NCI-H1436 treated with DMSO at 0.1 percent for 48 hours (cell line): ENCODE data around the gene TXN2.
A peak's percentile ranks its signal among the peaks of the same experiment; 100 is the strongest.
"Not testable (repeated sequence)": the region's sequence is repeated elsewhere in the genome, so short reads cannot be mapped to it uniquely, and the experiment has no call there.

Source experiments
- DNase-seq: peaks from one replicate; lab custom pipeline; 2025; lab: John Stamatoyannopoulos, UW

The TXN2 gene

DNA sequence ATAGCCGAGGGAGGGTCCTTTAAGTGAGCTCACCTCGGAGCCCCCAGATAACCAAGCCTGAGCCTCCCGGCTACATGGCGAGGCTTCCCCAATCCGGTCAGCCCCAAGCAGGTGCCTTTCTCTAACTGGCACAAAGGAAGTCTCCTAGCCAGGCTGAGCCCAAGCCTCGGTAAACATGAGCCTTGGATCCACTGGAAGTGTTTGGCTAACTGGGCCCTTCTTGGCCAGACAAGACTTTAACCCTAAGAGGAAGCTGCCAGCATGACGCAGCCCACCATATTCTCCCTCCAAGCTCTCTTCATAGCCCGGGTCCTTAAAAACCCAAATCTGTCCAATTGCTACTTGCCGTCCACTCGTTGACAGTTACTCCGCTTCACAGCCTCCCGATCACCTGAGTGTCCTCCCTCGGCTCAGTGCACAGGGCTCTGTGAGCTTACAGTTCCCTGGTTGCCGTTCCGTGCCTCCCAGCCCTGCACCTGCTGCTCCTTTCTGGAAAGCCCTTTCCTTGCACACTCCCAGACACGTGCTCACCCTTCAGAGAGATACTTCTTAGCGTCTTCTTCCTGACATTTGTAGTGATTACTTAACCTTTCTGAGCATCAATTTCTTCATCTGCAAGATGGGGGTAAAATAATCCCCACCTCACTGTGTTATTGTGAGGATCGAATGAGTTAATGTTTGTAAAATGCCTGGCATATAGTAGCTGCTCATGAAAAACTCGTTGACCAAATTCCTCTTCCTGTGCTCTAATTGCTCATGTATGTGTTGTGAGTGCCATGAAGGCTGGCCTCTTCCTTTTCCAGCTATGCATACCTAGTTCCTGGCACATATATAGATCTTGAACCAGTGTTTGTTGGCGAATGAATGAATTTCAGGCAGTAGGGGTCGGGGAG, 25.6 kb downstream of the TXN2 start:
- no peak for DNase-seq

DNA sequence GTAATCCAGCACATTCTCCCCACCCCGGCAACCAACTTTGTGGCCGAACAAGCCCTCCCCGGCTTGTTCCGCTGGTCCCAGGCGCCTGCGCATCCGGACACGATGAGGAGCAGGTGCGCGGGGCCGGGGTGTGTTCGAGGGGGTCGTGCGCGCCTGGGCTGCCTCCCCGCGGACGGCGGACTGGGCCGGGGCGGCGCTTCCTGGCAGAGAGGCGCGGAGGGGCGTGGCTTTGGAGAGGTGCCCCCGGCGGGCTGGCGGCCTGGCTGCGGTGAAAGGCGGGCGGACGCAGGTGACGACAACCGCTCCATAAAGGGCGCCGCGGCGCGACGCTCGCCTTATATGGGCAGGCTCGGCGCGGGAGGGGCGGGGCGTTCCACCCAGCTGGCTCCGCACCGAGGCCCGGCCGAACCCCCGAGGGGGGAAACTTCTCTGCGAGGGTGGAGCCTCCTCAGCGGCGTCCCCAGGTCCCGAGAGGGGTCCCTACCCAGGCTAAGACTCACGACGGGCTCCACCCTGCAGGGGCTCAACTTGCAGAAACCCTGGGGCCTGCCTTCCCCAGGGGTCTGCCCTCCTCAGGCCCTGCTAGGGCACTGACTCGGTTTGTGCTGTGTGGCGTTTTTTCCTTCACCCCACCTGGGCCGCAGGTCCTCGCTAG, 26.4 kb downstream of the TXN2 start:
- DNase-seq: peak; percentile 79

DNA sequence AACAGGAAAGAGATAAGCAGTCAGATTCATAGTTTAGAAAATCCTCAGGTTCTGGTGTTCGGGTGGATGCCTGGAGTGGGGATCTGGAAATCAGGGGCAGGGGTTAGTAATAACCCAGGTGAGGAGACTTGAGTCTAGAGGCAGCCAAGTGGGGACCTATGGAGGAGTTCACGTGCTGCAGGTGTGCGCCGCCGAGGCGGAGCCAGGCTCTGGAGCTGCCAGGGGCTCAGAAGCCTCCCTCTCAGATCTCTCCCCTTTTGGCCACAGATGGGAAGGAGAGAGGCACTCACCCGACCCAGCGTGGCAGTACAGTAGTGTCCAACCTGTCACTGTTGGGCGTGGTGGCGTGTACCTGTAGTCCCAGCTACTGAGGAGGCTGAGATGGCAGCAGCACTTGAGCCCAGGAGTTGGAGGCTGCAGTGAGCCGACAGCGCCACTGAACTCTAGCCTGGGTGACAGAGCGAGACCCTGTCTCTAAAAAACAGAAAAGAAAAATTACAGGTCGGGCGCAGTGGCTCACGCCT, 27.5 kb downstream of the TXN2 start:
- DNase-seq: no peak

DNA sequence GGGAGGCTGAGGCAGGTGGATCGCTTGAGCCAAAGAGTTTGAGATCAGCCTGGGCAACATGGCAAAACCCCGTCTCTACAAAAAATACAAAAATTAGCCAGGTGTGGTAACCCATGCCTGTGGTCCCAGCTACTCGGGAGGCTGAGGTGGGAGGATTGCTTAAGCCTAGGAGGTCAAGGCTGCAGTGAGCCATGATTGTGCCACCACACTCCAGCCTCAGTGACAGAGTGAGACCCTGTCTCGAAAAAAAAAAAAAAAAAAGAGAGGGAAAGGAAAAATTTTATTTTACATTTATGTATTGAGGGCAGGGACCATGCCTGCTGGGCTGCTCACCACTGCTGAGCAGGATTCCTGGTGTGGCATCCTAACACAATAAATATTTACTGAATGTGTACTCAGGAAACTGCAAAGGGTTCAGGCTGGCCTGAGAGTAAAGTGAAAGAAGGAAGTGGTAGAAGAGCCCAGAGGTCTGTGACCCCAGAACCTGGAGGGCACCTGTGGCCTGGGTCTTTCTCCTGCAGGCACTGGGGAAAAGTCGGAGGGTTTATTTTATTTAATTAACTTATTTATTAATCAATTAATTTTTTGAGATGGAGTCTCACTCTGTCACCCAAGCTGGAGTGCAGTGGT, 28.3 kb downstream of the TXN2 start:
- DNase-seq: not testable (repeated sequence)

DNA sequence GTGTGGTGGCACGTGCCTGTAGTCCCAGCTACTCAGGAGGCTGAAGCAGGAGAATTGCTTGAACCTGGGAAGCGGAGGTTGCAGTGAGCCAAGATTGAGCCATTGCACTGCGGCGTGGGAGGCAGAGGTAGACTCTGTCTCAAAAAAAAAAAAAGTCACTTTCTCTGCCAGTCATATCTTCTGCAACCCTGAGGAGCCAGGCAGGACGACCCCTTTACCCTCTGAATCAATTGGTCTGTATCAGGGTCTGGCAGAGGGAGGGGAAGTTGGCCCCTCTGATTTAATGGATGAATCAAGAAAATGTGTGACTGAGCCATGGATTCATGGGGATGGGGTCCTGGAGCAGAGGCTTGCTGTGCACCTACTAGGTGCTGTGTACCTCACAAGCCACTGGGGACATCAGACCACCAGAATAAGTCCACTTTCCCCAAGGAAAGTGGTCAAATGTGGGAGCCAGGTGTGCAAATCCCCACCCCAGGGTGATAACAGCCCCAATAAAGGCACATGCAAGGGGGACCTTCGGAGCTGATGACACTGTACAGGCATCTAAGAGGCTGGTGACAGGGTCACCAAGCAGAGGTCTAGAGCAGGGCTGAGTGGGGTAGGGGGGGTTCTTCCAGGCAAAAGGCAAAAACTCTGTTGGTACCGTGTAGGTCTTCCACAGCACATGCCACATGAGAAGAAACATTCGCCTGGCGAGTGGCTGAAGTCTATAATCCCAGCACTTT, 29.0 kb downstream of the TXN2 start:
- no peak for DNase-seq

DNA sequence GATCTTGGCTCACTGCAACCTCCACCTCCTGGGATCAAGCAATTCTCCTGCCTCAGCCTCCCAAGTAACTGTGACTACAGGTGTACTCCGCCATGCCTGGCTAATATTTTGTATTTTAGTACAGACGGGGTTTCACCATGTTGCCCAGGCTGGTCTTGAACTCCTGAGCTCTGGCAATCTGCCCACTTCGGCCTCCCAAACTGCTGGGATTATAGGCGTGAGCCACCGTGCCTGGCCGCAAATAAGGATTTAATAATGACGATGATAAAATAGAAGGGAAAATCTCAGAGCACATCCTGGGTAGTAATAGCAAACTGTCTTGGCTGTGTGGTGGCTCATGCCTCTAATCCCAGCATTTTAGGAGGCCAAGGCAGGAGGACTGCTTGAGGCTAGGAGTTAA, 30.5 kb downstream of the TXN2 start:
- not testable (repeated sequence) for DNase-seq

DNA sequence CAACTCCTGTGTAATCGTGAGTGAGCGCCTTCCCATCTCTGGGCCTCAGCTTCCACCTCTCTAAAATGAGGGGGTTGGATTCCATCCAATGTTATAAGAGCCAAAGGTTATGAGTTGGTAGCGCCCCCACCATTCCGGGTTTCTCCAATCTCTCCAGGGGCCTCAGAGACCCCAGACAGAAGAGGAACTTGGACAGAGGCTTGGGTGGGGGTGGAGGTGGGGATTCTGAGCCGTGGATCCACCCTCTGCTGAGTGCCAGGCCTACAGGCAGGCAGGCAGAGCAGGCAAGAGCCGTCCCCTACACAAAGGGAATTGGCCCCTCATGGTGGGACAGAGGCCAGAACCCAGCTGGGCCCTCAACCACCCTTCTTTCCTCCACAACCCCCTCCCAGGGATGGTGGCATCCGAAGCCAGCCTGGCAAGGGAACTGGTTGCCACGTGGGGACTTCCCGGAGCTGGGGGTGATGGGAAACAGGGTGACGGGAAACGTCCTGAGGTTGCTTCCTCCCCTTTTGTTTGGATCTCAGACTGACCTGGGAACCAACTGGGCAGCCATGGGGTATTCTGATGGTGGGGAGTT, 31.8 kb downstream of the TXN2 start:
- DNase-seq: no peak

DNA sequence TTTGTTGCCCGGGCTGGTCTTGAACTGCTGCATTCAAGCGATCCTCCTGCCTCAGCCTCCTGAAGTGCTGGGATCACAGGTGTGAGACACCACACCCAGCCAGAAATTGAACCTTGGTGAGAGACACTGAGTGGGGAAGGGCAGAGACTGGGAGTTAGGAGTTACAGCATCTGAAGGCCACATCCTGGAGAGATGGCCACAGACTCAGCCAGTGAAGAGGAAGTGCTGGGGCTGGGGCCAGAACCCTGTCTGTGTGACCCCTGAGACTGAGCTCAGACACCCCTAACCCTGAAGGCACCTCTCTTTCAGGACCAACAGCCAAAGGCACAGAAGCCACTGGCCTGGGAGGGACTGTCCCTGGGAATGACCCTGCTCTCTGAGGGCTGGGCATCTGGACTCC, 33.8 kb downstream of the TXN2 start:
- no peak for DNase-seq

DNA sequence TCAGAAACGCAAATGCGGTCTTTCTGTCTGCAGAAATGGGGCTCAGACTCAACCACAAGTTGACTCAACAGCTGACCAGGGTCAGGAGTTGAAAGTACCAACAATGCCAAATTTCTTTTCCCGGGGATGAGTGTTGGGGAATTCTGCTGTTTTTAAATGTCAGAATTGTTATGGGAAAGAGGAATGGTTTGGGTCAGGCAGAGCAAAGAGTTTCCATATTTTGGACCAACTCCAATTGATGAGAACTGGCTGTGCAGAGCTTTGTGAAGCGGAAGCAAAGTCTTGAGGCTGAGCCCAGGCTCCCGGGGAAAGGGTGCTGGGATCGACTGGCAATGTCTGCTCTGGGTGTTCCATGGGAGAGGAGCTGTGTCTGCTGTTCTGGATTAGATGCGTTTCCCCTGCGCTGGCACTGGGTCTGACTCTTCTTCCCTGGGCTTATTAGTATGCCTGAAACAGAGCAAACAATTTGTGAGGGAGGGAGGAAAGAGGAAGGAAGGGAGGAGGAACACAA, 36.2 kb downstream of the TXN2 start:
- no peak for DNase-seq

DNA sequence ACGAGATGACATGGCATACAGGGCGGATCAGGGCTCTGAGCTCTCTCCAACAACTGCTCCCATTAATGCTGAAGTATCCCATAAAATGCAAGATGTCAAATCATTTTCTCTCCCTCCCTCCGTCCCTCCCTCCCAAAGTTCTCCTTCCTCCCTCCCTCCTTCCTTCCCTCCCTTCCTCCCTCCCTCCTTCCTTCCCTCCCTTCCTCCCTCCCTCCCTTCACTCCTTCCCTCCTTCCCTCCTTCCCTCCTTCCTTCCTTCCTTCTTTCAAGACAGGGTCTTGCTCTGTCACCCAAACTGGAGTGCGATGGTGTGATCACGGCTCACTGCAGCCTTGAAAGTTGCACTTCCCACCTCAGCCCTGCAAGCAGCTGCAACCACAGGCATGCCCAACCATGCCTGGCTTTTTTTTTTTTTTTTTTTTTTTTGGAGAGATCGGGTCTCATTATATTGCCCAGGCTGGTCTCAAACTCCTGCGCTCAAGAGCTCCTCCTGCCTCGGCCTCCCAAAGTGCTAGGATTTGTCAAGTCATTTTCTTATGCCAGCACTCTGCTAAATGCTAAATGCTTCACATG, 38.2 kb downstream of the TXN2 start:
- no peak for DNase-seq

DNA sequence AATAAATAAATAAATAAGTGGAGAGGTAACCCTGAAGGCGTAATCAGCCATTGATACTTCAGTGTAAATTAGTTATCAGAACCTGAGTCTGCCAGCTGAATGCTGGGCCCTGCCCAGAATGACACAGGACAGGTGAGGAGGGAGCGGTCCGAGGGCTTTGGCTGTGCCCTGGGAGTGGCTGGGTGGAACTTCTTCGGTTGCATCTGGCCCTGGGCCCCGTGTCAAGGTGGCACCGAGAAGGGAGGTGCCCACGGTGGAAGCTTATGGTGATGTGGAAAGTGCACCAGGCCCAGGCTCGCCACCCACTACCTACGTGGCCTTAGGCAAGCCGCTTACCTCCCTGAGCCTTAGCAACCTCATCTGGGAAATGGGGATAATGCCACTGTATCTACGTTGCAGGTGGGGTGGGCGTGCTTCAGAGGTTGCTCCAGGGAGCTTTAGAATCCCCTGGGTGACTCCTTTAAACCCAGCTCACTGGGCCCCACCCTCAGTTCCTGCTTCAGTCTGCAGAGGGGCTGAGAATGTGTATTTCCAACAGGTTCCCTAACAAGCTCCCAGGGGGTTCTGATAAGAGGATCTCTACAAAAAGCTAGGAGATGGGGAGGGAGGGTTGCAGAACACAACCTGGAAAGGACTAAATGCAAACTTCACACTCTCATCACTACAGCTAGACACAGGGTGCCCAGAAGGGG, 38.8 kb downstream of the TXN2 start:
- peak; percentile 52 for DNase-seq

DNA sequence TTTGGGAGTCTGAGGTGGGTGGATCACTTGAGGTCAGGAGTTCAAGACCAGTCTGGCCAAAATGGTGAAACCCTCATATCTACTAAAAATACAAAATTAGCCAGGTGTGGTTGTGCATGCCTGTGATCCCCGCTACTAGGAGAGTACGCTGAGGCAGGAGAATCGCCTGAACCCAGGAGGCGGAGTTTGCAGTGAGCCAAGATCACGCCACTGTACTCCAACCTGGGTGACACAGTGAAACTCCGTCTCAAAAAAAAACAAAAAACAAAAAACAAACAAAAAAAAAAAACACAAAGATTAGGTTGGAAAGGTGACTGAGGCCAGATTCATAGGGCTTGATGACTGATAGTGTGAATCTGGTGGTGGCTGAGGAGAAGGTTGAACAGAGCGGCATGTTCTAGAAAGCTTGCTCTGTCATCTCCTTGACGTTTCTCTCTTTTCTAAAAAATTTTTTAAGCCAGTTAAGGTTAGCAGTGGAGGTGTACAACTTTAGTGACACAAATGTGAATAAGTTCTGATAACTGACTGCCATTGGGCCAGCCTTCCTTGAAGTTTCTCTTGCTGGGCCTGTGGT, 40.9 kb downstream of the TXN2 start:
- DNase-seq: no peak

DNA sequence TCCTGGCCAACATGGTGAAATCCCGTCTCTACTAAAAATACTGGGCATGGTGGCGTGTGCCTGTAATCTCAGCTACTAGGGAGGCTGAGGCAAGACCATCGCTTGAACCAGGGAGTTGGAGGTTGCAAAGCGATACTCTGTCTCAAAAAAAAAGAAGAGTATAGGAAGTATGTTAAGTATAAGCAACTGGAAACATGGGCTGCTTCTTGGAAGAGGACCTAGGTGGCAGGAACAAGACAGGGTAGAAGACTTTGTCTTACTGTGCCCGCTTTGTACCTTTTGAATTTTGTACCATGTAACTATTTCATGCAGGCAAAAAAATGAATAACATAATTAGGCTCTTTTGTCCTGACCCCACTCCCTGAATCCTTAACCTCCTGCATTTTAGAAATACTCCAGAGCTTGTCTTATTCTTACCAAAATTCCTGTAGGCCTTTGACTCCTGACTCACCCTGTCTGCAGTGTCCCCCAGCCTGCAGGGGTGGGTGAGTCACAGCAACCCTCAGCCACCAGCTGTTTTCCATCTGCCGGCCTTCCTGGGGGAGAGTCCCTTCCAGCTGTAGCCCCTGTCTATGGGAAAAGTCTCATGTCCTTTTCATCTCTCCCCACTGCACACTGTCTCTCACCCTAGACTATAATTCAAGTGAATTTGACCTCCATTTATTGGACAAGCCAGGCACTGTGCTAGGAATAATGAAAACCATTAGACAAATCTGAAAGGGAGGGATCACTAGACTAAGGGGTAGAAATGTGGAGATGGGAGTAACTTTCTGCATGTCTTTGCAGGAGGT, 41.8 kb downstream of the TXN2 start:
- no peak for DNase-seq

DNA sequence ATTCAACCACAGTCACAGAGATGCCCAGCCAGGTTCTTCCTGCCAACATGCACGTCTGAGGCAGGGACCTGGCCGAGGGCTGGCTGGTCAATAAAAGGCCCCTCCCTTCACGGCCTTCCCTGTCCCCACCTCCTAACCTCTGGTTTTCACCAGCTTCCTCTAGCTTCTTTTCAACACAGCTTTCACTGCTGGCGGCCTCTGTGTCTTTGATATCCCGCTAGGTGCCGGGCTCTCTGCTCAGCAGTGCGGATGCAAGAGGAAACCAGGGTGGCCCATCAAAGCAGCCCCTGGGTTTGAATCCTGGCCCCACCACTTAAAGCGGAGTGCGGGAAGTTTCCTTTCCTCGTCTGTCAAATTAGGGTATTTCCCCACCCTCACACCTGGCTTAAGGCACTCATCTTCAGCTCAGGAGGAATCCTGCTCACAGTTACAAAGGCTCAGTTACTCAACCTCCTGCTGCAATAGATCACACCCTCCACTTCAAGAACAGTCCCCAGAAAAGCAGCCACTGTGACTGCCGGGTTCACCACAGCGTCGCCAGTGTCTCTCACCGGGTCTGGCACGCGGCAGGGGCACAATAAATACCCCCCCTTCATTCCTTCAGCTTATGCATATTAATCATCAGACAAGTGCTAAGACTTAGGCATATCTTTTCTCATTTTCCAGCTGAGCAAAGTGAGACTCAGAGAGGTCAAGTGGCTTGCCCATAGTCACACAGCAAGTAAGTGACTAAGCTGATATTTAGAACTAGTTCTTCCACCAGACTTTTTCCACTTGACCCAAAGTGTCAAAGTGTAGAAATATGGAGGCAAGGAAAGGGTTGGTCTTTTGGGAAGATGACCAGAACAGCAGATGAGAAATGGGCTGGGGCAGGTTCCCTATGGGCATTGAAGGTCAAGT, 45.7 kb downstream of the TXN2 start:
- no peak for DNase-seq

DNA sequence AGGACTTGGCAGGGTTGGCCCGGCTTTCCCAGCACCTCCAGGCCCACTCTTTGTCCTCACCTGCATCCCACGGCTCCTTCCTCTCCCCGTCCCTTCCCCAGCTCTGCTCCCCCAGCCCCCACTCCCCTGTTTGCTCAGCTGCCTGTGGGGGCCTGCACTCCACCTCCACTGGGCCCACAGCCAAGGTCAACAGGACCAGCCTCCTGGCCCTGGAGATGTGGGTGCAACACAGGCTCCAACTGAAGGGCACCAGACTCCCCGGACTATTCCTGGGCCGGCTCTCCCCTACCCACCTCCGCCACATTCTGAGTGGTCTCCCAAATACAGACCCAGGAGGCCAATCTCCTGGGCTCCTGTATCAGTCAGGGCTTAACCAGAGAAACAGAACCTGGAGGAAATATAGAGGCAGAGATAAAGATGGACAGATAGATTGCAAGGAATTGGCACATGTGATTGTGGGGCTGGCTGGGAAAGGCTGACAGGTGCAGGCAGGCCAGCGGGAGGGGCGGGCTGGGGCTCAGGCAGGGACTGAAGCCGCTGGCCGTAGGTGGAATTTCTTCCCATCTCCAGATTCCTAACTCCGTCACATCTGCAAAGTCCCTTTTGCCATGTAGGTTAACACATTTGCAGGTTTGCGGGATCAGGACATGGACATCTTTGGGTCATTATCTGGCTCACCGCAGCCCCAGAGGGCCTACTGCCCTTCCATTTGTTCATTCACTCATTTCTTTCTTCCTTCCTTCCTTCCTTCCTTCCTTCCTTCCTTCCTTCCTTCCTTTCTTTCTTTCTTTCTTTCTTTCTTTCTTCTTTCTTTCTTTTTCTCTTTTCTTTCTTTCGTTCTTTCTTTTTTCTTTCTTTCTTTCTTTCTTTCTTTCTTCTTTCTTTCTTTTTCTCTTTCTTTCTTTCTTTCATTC, 47.9 kb downstream of the TXN2 start:
- no peak for DNase-seq

DNA sequence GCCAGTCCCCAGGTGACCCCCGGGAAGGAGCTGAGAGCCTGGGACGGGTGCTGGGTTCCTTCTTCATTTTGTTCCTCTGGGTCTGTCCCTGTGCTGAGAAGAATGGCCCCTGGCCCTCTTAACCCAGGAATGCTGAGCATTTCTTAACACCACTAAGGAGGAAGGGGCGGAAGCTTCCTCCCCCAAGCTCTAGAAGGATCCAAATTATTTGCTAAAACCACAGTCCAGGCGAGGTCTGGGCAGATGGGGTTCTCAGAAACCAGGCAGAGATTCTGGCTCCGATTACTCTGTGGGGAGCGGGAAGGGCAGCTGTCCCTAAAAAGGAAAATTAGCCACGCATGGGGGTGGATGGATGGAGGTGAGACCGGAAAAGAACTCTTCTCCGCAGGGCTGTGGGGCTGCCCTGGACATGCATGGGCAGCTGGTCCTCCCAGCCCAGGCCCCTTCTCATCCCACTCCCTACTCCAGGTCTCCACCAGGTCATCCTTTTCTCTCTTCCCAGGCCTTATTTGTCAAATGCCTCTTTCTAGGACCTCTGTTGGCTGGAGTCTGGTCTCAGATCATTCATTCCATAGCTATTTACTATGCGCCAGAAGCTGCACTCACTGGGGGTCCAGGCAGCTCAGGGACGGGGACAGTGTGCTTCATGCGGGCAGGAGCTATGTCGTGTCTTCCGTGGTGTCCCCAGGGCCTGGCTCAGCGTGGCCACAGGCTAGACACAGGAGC, 48.7 kb downstream of the TXN2 start:
- no peak for DNase-seq

DNA sequence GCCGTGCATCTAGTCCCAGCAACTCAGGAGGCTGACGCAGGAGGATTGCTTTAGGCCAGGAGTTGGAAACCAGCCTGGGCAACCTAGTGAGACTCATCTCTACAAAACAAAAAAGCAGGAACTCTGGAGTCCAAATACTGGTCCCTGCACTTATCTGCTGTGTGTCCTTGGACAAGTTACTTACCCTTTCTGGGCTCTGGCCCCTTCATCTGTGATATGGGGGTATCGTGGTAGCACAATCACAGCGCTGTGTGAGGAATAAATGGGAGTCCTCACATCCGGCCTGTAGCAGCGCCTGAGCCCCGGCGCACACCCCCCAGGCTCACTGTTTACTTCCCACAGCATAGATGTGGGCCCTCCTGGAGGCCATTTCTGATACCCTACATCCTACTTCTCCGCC, 49.5 kb downstream of the TXN2 start:
- DNase-seq: no peak
